ENCODE measurements around the gene L3MBTL3.
"Not testable (repeated sequence)": the region's sequence is repeated elsewhere in the genome, so short reads cannot be mapped to it uniquely, and the experiment has no call there.

The L3MBTL3 gene

GRCh38 chr6:130173377-130174004 lies 155.1 kb downstream of the L3MBTL3 start:
- not testable (repeated sequence) for FAIRE-seq

GRCh38 chr6:130176378-130176777 lies 158.0 kb downstream of the L3MBTL3 start:
- DNase-seq (ENCODE audit: insufficient read length, low spot score) (no peak), FAIRE-seq (no peak)

More at GRCh38 chr6:130173377-130174004, 155.1 kb downstream of the L3MBTL3 start:
- DNase-seq (ENCODE audit: insufficient read length, low spot score) = not testable (repeated sequence)

- no peak for DNase-seq (ENCODE audit: insufficient read length, low spot score)
- FAIRE-seq = no peak
Observed at GRCh38 chr6:130178692-130179091, 160.3 kb downstream of the L3MBTL3 start.

- no peak for FAIRE-seq
Observed at GRCh38 chr6:130182466-130182865, 164.1 kb downstream of the L3MBTL3 start.

GRCh38 chr6:130183271-130184222 lies 165.2 kb downstream of the L3MBTL3 start:
- DNase-seq (ENCODE audit: insufficient read length, low spot score) = no peak
- FAIRE-seq = no peak

More at GRCh38 chr6:130182466-130182865, 164.1 kb downstream of the L3MBTL3 start:
- no peak for DNase-seq (ENCODE audit: insufficient read length, low spot score)

GRCh38 chr6:130185658-130186057 lies 167.3 kb downstream of the L3MBTL3 start:
- DNase-seq (ENCODE audit: insufficient read length, low spot score) (no peak), FAIRE-seq (no peak)

- FAIRE-seq = no peak
- DNase-seq (ENCODE audit: insufficient read length, low spot score) = no peak
Observed at GRCh38 chr6:130187335-130188206, 169.2 kb downstream of the L3MBTL3 start.

GRCh38 chr6:130188207-130188899 lies 170.0 kb downstream of the L3MBTL3 start:
- DNase-seq (ENCODE audit: insufficient read length, low spot score) (no peak), FAIRE-seq (peak; percentile 35)

GRCh38 chr6:130189531-130190397 lies 171.4 kb downstream of the L3MBTL3 start:
- no peak for FAIRE-seq
- no peak for DNase-seq (ENCODE audit: insufficient read length, low spot score)

Measured in GM19239 (cell line).